HepG2 (cell line): ENCODE results near the gene CCDC197.

Source experiments
- MAFG ChIP-seq: sonication (generic); formaldehyde crosslinking; IDR thresholded peaks from 2 replicates; pipeline ENCODE4 v1.5.1; 2020; ENCODE audit warnings: mild to moderate bottlenecking, missing genetic modification reagents
- MXI1 ChIP-seq: IDR thresholded peaks from 3 replicates; pipeline ENCODE4 v1.6.1; 2012; ENCODE audit warnings: low read depth, low read length, inconsistent platforms, borderline replicate concordance
- NR1H2 ChIP-seq: sonication (generic); formaldehyde crosslinking; IDR thresholded peaks from 2 replicates; pipeline ENCODE4 v1.8.1; 2022; ENCODE audit warnings: low read depth, missing genetic modification reagents, borderline replicate concordance
- RAD21 ChIP-seq: fragments of 450-650 bp; formaldehyde crosslinking; IDR thresholded peaks from 2 replicates; pipeline ENCODE4 v1.5.0; 2020; ENCODE audit warnings: mild to moderate bottlenecking
- TCF12 ChIP-seq, 2 experiments: fragments of 450-650 bp in 1 of 2; sonication (generic) in 1 of 2; formaldehyde crosslinking in 1 of 2; IDR thresholded peaks; 2 replicates each; pipeline versions ENCODE4 v1.6.1 to v1.8.0; 2017 to 2022; ENCODE audit warnings: antibody characterized with exemption in 1 of 2, mild to moderate bottlenecking in 1 of 2, missing genetic modification reagents in 1 of 2, moderate library complexity in 1 of 2
- ZNF878 ChIP-seq: sonication (generic); formaldehyde crosslinking; IDR thresholded peaks from 2 replicates; pipeline ENCODE4 v1.8.1; 2023; ENCODE audit warnings: mild to moderate bottlenecking, missing genetic modification reagents, moderate library complexity
- TF ChIP-seq, protein P1 (sequence below): sonication (generic); formaldehyde crosslinking; IDR thresholded peaks from 2 replicates; pipeline ENCODE4 v1.5.0; 2020; ENCODE audit warnings: mild to moderate bottlenecking, missing genetic modification reagents, moderate library complexity
- TF ChIP-seq, protein P2 (sequence below): sonication (generic); formaldehyde crosslinking; conservative IDR thresholded peaks from 2 replicates; pipeline ENCODE4 v1.8.1; 2023; ENCODE audit warnings: missing genetic modification reagents
- TF ChIP-seq, protein P3 (sequence below): IDR thresholded peaks from 2 replicates; pipeline ENCODE4 v1.6.1; 2012; ENCODE audit warnings: inconsistent platforms
- TF ChIP-seq, protein P4 (sequence below): sonication (generic); formaldehyde crosslinking; IDR thresholded peaks from 2 replicates; pipeline ENCODE4 v1.9.0; 2021; ENCODE audit warnings: missing genetic modification reagents, mild to moderate bottlenecking, borderline replicate concordance
- TF ChIP-seq, protein P5 (sequence below): IDR thresholded peaks from 2 replicates; pipeline ENCODE4 v1.6.1; 2016; ENCODE audit warnings: low read depth, control low read depth

DNA sequence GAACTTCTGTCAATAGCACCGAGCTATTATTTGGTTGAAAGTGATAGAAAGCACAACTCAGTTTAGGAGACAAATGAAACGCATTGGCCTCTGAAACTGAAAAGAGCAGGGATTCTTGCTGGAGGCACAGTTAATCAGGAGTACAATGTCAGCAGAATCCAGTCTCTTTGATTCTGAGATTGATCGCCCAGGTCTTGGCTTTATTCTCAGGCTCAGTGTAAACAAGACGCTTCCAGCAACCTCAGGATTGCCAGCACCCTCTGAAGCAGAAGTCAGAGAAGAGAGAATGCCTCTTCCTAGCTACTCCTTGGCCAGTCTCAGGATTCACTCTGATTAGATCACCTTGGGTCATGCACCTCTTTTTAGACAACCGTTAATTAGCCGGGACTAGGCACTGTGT is 17.3 kb downstream of the CCDC197 start:
- TF ChIP-seq MXI1, result no peak
- TF ChIP-seq, protein P1, sequence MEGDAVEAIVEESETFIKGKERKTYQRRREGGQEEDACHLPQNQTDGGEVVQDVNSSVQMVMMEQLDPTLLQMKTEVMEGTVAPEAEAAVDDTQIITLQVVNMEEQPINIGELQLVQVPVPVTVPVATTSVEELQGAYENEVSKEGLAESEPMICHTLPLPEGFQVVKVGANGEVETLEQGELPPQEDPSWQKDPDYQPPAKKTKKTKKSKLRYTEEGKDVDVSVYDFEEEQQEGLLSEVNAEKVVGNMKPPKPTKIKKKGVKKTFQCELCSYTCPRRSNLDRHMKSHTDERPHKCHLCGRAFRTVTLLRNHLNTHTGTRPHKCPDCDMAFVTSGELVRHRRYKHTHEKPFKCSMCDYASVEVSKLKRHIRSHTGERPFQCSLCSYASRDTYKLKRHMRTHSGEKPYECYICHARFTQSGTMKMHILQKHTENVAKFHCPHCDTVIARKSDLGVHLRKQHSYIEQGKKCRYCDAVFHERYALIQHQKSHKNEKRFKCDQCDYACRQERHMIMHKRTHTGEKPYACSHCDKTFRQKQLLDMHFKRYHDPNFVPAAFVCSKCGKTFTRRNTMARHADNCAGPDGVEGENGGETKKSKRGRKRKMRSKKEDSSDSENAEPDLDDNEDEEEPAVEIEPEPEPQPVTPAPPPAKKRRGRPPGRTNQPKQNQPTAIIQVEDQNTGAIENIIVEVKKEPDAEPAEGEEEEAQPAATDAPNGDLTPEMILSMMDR, result no peak
- TF ChIP-seq, protein P2, sequence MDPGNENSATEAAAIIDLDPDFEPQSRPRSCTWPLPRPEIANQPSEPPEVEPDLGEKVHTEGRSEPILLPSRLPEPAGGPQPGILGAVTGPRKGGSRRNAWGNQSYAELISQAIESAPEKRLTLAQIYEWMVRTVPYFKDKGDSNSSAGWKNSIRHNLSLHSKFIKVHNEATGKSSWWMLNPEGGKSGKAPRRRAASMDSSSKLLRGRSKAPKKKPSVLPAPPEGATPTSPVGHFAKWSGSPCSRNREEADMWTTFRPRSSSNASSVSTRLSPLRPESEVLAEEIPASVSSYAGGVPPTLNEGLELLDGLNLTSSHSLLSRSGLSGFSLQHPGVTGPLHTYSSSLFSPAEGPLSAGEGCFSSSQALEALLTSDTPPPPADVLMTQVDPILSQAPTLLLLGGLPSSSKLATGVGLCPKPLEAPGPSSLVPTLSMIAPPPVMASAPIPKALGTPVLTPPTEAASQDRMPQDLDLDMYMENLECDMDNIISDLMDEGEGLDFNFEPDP, result no peak
- TF ChIP-seq, protein P3, sequence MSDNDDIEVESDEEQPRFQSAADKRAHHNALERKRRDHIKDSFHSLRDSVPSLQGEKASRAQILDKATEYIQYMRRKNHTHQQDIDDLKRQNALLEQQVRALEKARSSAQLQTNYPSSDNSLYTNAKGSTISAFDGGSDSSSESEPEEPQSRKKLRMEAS, result no peak
- no peak for TF ChIP-seq ZNF878
- no peak for TF ChIP-seq MAFG (CRISPR knock-in tag)
- TF ChIP-seq TCF12 (IDR thresholded peaks at IDR 0.05), result no peak
- no peak for TF ChIP-seq TCF12 (CRISPR knock-in tag; IDR thresholded peaks at IDR 0.05)
- TF ChIP-seq NR1H2, result no peak
- TF ChIP-seq, protein P4, sequence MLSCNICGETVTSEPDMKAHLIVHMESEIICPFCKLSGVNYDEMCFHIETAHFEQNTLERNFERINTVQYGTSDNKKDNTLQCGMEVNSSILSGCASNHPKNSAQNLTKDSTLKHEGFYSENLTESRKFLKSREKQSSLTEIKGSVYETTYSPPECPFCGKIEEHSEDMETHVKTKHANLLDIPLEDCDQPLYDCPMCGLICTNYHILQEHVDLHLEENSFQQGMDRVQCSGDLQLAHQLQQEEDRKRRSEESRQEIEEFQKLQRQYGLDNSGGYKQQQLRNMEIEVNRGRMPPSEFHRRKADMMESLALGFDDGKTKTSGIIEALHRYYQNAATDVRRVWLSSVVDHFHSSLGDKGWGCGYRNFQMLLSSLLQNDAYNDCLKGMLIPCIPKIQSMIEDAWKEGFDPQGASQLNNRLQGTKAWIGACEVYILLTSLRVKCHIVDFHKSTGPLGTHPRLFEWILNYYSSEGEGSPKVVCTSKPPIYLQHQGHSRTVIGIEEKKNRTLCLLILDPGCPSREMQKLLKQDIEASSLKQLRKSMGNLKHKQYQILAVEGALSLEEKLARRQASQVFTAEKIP, result no peak
- TF ChIP-seq RAD21 (CRISPR knock-in tag), result no peak
- TF ChIP-seq, protein P5, sequence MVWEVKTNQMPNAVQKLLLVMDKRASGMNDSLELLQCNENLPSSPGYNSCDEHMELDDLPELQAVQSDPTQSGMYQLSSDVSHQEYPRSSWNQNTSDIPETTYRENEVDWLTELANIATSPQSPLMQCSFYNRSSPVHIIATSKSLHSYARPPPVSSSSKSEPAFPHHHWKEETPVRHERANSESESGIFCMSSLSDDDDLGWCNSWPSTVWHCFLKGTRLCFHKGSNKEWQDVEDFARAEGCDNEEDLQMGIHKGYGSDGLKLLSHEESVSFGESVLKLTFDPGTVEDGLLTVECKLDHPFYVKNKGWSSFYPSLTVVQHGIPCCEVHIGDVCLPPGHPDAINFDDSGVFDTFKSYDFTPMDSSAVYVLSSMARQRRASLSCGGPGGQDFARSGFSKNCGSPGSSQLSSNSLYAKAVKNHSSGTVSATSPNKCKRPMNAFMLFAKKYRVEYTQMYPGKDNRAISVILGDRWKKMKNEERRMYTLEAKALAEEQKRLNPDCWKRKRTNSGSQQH (CRISPR knock-in tag), result no peak
